GM12878 (cell line): Measurements from ENCODE around the gene NAALADL1. TPM values are rescaled to one million over a fixed set of nuclear protein-coding genes. Genes with fewer than 3 reads are reported as not detected.

Source experiments
- ATAC-seq: fragments of 200-7000 bp; cut with Tn5 transposase; 3 replicates; pipeline ENCODE4 v1.9.1; 2020; ENCODE audit warnings: mild to moderate bottlenecking, moderate library complexity
- BruUV-seq: library from RNA; stranded (reverse); fragments of 400-500 nt; replicated peaks from 2 replicates; lab custom pipeline; 2021; lab: Mats Ljungman, UMichigan
- CTCF ChIA-PET: fragments of 300-600 bp; sonication (Branson Sonifier 250); formaldehyde crosslinking; extraction: SDS; loops from one replicate; lab custom pipeline; 2021; ENCODE audit warnings: inconsistent platforms; lab: Yijun Ruan, JAX
- POLR2A ChIA-PET: fragments of 350-600 bp; formaldehyde crosslinking; extraction: SDS; loops from one replicate; lab custom pipeline; 2021; ENCODE audit warnings: inconsistent platforms; lab: Charles Lee
- RAD21 ChIA-PET: fragments of 300-600 bp; sonication (Branson Sonifier 250); formaldehyde crosslinking; loops from one replicate; lab custom pipeline; 2023; ENCODE audit warnings: antibody characterized with exemption; ENCODE audit not compliant: unreplicated experiment; lab: Charles Lee
- SMC1A ChIA-PET: fragments of 300-600 bp; sonication (Branson Sonifier 250); formaldehyde crosslinking; loops from one replicate; lab custom pipeline; 2023; ENCODE audit not compliant: unreplicated experiment, uncharacterized antibody; lab: Charles Lee
- DNase-seq: peaks from one replicate; pipeline ENCODE4 v3.0.0-alpha.2; 2011; ENCODE audit warnings: low read depth, low spot score
- FAIRE-seq: peaks from 3 replicates; lab custom pipeline; 2011; peaks lifted over from hg19 to GRCh38; lab: Jason Lieb, UNC
- H2AFZ ChIP-seq: 2 replicates; pipeline ENCODE4 v1.6.0; 2011; ENCODE audit warnings: low read depth, low read length, control low read depth; ENCODE audit not compliant: control insufficient read depth
- H3K27ac ChIP-seq: 2 replicates; pipeline ENCODE4 v1.5.1; 2011; ENCODE audit warnings: control low read depth; ENCODE audit not compliant: control insufficient read depth, insufficient read depth
- H3K27me3 ChIP-seq, 2 experiments: replicated peaks in 1 of 2; 2 replicates each; pipeline versions ENCODE4 v1.6.0 to v1.6.1; 2011; ENCODE audit warnings: low read length in 1 of 2; ENCODE audit not compliant: control insufficient read depth in 2 of 2, insufficient read depth in 2 of 2
- H3K36me3 ChIP-seq, 2 experiments: 2 replicates each; pipeline ENCODE4 v1.5.1; 2011; ENCODE audit warnings: low read length in 1 of 2; ENCODE audit not compliant: control insufficient read depth in 2 of 2, insufficient read depth in 2 of 2
- H3K4me1 ChIP-seq: 2 replicates; pipeline ENCODE4 v1.6.1; 2011; ENCODE audit warnings: mild to moderate bottlenecking, low read length, moderate library complexity, mixed read lengths; ENCODE audit not compliant: control insufficient read depth, insufficient read depth
- H3K4me2 ChIP-seq: 2 replicates; pipeline ENCODE4 v1.6.0; 2011; ENCODE audit warnings: control low read depth; ENCODE audit not compliant: control insufficient read depth, insufficient read depth
- H3K4me3 ChIP-seq: fragments of 200-600 bp; sonication (generic); 2 replicates; pipeline ENCODE4 v1.5.1; 2016
- H3K79me2 ChIP-seq: 2 replicates; pipeline ENCODE4 v1.6.0; 2011; ENCODE audit warnings: low read length; ENCODE audit not compliant: control insufficient read depth, insufficient read depth
- H3K9ac ChIP-seq: 2 replicates; pipeline ENCODE4 v1.8.0; 2011; ENCODE audit warnings: low read length, control low read depth, mixed read lengths; ENCODE audit not compliant: control insufficient read depth, insufficient read depth
- H3K9me3 ChIP-seq: replicated peaks from 3 replicates; pipeline ENCODE4 v1.5.1; 2011; ENCODE audit warnings: mild to moderate bottlenecking, low read length; ENCODE audit not compliant: control insufficient read depth, insufficient read depth
- H4K20me1 ChIP-seq: 2 replicates; pipeline ENCODE4 v1.6.0; 2011; ENCODE audit not compliant: control insufficient read depth, insufficient read depth
- CUX1 ChIP-seq: IDR thresholded peaks from 2 replicates; pipeline ENCODE4 v1.6.1; 2012; ENCODE audit warnings: improper control_type of control experiment, low read depth, low read length; ENCODE audit not compliant: insufficient replicate concordance
- EED ChIP-seq: sonication (generic); IDR thresholded peaks from 2 replicates; pipeline ENCODE4 v1.6.1; 2016; ENCODE audit warnings: antibody characterized with exemption, low read depth
- GABPA ChIP-seq: IDR thresholded peaks from 2 replicates; pipeline ENCODE4 v1.6.1; 2014; ENCODE audit warnings: antibody characterized with exemption, low read depth, mild to moderate bottlenecking, inconsistent platforms
- NBN ChIP-seq: fragments of 450-650 bp; IDR thresholded peaks from 2 replicates; pipeline ENCODE4 v1.6.1; 2016
- NFYB ChIP-seq: IDR thresholded peaks from 2 replicates; pipeline ENCODE4 v1.6.1; 2011; ENCODE audit warnings: low read depth, mild to moderate bottlenecking, low read length, improper control_type of control experiment, moderate library complexity; ENCODE audit not compliant: insufficient read depth
- ZBTB40 ChIP-seq: fragments of 450-650 bp; IDR thresholded peaks from 2 replicates; pipeline ENCODE4 v1.6.1; 2016; ENCODE audit warnings: mild to moderate bottlenecking, moderate library complexity, borderline replicate concordance
- WGBS: methylation state at CpG from one replicate; pipeline ENCODE4 v1.1.6; 2016; ENCODE audit warnings: low lambda C conversion rate; ENCODE audit not compliant: insufficient replicate concordance, insufficient coverage; ENCODE audit errors: missing lambda C conversion rate; 5-methylcytosine and 5-hydroxymethylcytosine counted together
- in situ Hi-C: fragments of 300-500 bp; cut with MboI; formaldehyde crosslinking; loops from 9 replicates; pipeline ENCODE4 v1.14.3; 2018; ENCODE audit warnings: mixed read lengths
- intact Hi-C: fragments of 100-400 bp; cut with micrococcal nuclease; formaldehyde crosslinking; loops from one replicate; pipeline ENCODE4 v1.14.2; 2022; ENCODE audit not compliant: unreplicated experiment
- polyA plus RNA-seq, 11 experiments: library from polyadenylated mRNA; depleted of rRNA in 4 of 11; unstranded in 6 of 11; stranded (reverse) in 5 of 11; fragments of >200 nt; fragmentation: Nextera tagmentation in 4 of 11; fragmentation: Illumina TruSeq in 1 of 11; extraction: Ambion mirVana in 4 of 11; extraction: Trizol in 1 of 11; gene quantifications; 1 replicate in 1 of 11; 2 replicates in 10 of 11; pipeline versions ENCODE4 v1.2.1 to v1.2.3, GENCODE V29; 2011 to 2016; ENCODE audit warnings: inconsistent platforms in 2 of 11, missing spikeins in 2 of 11, low read depth in 1 of 11
- total RNA-seq, 4 experiments: library from RNA; depleted of rRNA in 3 of 4; stranded (reverse); fragments of >200 nt in 3 of 4; fragmentation: Illumina TruSeq in 1 of 4; extraction: Trizol in 1 of 4; gene quantifications; 2 replicates each; pipeline versions ENCODE4 v1.2.1 to v1.2.3, GENCODE V29; 2013 to 2021
- TF ChIP-seq, protein P1 (sequence below): fragments of 150-350 bp; IDR thresholded peaks from 2 replicates; pipeline ENCODE4 v1.6.1; 2014; ENCODE audit warnings: mild to moderate bottlenecking, low read depth, low read length
- TF ChIP-seq, protein P2 (sequence below): fragments of 450-650 bp; IDR thresholded peaks from 2 replicates; pipeline ENCODE4 v1.6.1; 2017; ENCODE audit warnings: mild to moderate bottlenecking, moderate library complexity

NAALADL1 gene
- total and polyA plus RNA-seq, 10 of the 15 experiments (the other 5 are each of a cell fraction or from before 2014, with no cell fraction given), result 0.77 to 5.5 (median 1.5) TPM

DNA sequence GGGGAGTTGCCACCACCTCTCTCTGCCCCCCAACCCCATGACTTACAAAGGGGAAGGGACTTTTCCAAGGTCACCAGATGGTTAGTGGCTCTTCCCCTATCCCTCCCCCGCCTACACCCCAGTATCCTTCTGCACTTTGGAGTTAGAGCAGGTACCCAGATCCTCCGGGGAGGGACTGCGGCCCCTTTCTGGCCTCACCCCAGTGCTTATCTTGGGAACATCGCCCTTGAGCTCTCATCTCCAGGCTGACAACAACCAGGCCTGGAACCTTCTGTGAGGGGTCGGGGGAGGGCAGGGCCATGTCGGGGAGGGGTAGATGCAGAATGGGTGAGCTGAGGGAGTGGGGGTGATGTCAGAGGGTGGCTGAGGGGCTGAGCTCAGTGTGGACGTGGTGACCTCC lies 7.5 kb upstream of the NAALADL1 start:
- H2AFZ ChIP-seq, result no peak overlapping the region
- POLR2A ChIA-PET, result no interaction called here
- H3K79me2 ChIP-seq, result no peaks in the 10 kb centered on the region
- no peak overlapping the region for H3K27ac ChIP-seq
- SMC1A ChIA-PET, result interaction anchor here (0.6 to 1.0 kb wide), 2 partner anchors 17 to 266 kb away, joined by 3 to 4 read pairs; partner anchors contain the start of gene CDCA5
- H3K4me1 ChIP-seq, result peaks cover 6% of the 10 kb centered on the region
- ATAC-seq (no peak), DNase-seq (no peak), FAIRE-seq (no peak)
- no peaks in the 10 kb centered on the region for H3K27me3 ChIP-seq
- no peaks in the 10 kb centered on the region for H4K20me1 ChIP-seq
- no peak overlapping the region for H3K9ac ChIP-seq
- RAD21 ChIA-PET, result no interaction called here
- no TSS peak for BruUV-seq
- intact Hi-C loops (no loop called here), in situ Hi-C loops (no loop called here)
- CTCF ChIA-PET, result no interaction called here
- H3K36me3 ChIP-seq, result no peaks in the 10 kb centered on the region
- no peak overlapping the region for H3K4me3 ChIP-seq
- H3K4me2 ChIP-seq, result no peak overlapping the region
- 47% methylated on average over 6 of the region's 7 CpGs for WGBS
- no peaks in the 10 kb centered on the region for H3K9me3 ChIP-seq
- TF ChIP-seq NBN, result no peak
- no peak for TF ChIP-seq CUX1
- no peak for TF ChIP-seq EED
- TF ChIP-seq, protein P1, sequence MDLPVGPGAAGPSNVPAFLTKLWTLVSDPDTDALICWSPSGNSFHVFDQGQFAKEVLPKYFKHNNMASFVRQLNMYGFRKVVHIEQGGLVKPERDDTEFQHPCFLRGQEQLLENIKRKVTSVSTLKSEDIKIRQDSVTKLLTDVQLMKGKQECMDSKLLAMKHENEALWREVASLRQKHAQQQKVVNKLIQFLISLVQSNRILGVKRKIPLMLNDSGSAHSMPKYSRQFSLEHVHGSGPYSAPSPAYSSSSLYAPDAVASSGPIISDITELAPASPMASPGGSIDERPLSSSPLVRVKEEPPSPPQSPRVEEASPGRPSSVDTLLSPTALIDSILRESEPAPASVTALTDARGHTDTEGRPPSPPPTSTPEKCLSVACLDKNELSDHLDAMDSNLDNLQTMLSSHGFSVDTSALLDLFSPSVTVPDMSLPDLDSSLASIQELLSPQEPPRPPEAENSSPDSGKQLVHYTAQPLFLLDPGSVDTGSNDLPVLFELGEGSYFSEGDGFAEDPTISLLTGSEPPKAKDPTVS, result no peak
- no peak for TF ChIP-seq ZBTB40
- TF ChIP-seq, protein P2, sequence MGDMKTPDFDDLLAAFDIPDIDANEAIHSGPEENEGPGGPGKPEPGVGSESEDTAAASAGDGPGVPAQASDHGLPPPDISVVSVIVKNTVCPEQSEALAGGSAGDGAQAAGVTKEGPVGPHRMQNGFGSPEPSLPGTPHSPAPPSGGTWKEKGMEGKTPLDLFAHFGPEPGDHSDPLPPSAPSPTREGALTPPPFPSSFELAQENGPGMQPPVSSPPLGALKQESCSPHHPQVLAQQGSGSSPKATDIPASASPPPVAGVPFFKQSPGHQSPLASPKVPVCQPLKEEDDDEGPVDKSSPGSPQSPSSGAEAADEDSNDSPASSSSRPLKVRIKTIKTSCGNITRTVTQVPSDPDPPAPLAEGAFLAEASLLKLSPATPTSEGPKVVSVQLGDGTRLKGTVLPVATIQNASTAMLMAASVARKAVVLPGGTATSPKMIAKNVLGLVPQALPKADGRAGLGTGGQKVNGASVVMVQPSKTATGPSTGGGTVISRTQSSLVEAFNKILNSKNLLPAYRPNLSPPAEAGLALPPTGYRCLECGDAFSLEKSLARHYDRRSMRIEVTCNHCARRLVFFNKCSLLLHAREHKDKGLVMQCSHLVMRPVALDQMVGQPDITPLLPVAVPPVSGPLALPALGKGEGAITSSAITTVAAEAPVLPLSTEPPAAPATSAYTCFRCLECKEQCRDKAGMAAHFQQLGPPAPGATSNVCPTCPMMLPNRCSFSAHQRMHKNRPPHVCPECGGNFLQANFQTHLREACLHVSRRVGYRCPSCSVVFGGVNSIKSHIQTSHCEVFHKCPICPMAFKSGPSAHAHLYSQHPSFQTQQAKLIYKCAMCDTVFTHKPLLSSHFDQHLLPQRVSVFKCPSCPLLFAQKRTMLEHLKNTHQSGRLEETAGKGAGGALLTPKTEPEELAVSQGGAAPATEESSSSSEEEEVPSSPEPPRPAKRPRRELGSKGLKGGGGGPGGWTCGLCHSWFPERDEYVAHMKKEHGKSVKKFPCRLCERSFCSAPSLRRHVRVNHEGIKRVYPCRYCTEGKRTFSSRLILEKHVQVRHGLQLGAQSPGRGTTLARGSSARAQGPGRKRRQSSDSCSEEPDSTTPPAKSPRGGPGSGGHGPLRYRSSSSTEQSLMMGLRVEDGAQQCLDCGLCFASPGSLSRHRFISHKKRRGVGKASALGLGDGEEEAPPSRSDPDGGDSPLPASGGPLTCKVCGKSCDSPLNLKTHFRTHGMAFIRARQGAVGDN, result no peak
- no peak for TF ChIP-seq NFYB
- no peak for TF ChIP-seq GABPA
